ENCODE measurements around the gene AICDA.
"Not testable (repeated sequence)": the region's sequence is repeated elsewhere in the genome, so short reads cannot be mapped to it uniquely, and the experiment has no call there.

AICDA gene

DNA sequence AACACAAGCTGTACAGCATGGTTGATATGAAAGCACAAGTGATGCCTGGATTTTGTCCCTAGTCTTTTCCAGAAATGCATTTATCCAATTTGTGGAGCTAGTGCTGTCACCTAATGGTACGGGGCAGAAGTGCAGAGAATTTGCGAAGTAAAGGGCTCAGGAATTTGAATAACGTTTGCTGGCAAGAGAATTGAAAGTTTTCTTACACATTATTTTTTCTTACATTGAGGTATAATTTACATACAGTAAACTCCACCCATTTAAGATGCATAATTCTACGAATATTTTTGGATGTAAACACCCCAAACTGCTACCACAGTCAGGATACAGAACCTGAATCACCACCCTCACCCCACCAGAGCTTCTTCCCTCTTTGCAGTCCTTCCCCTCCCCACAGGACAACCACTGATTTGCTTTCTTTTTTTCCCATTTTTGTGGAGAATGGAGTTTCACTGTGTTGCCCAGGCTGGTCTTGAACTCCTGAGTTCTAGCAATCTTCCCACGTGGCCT is 3.5 kb downstream of the AICDA start:
- DNase-seq (ENCODE audit: low spot score), result peak; percentile 57

- no peak for DNase-seq (ENCODE audit: low spot score)
Measured at GRCh38 chr12:8606890-8607289, 5.8 kb downstream of the AICDA start.

GRCh38 chr12:8605057-8605456 is 7.6 kb downstream of the AICDA start:
- DNase-seq (ENCODE audit: low spot score), result no peak

- DNase-seq (ENCODE audit: low spot score), result peak; percentile 57
Measured at GRCh38 chr12:8603856-8604255, 8.8 kb downstream of the AICDA start.

DNA sequence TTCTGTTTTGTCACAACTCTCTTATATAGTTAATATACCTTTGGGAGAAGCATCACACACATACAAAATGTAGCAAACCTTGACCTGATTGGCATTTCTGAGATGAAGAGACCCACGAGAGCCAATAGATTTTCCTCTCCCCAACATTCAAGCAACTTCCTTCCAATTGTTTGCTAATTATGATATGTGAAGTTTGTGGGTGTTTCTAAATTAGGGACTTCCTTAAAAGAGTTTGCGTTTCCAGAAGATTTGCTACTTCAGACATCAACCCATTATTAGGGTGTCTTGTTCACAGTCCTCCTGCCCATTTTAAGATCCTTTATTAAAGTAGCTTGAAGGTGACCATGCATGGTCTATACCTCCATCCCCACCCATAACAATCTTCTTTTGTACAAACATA is 9.4 kb downstream of the AICDA start:
- DNase-seq (ENCODE audit: low spot score), result no peak

DNA sequence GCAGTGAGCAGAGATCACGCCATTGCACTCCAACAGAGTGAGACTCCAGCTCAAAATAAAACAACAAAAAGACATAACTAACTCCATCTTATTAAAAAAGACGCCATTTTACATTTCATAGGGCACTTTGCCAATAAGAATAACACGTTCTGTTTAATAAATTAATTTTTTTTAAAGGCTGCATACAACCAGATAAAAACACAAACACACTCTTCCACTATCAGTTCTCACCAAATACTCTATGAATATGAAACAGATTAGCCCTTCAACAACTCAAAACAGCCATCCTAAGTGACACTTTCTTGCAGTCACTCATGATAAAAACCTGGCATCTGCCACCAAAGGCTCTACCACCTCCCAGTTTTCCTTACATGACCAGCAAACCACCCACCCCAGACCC is 16.1 kb downstream of the AICDA start:
- DNase-seq (ENCODE audit: low spot score), result no peak

DNA sequence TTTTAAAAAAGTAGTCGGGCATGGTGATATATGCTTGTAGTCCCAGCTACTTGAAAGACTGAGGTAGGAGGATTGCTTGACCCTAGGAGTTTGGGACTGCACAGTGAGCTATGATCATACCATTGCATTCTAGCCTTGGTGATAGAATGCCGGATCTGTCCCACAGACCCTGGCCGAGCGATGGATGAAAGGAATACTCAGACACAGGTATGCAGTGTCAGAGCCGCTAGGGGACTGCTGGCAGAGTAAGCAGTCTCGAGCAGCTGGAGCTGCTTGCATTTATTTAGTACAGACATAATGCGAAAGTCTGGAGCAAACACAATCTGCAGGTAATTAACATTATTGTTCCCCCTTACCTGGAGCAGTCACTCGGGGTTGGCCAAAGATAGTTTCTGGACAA is 18.6 kb downstream of the AICDA start:
- no peak for DNase-seq (ENCODE audit: low spot score)

GRCh38 chr12:8593246-8593645 is 19.4 kb downstream of the AICDA start:
- DNase-seq (ENCODE audit: low spot score), result no peak

DNA sequence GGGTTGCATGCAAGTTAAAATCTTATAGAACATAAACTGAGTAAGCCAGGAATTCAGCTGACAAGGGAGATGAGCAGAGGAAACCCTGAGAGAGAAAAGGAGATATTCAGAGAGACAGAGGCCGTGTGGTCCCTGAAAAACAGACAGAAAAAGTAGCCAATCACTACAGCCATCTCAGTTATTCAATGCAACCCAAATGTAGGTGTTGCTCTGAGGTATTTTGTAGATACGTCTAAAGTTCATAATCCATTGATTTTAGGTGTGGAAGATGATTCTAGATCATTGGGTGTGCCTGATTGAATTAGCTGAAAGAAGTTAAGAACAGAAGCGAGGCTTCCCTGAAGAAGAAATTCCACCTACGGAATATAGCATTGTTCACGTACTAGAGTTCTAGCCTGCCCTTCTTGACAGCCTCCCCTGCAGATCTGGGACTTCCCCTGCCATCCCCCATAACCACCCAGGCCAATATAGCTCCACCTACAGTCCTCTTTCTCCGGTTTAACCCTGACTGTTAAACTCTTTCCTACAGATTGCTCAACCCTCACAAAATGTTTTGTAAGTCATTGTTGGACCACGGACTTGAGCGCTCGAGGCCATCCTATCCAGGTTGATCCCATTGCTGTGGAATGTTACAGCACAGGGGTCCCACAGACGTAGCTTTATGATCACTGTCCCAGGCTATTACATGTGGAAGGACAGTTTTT is 21.7 kb downstream of the AICDA start:
- DNase-seq (ENCODE audit: low spot score), result no peak

DNA sequence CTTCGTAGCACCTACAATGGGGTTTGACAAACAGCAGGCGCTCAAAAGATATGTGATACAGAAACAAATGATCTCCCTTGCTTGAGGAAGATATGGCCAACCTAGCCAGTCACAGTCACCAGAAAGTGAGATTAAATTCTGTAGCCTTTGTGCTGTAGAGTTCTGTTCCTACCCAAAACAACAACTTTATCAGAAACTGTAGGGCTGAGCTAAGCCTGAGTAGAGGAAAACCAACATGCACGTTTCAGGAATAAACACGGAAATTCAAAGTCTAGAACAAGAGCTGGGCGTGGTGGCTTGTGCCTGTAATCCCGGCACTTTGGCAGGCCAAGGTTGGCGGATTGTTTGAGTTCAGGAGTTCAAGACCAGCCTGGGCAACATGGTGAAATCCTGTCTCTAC is 23.0 kb downstream of the AICDA start:
- no peak for DNase-seq (ENCODE audit: low spot score)

DNA sequence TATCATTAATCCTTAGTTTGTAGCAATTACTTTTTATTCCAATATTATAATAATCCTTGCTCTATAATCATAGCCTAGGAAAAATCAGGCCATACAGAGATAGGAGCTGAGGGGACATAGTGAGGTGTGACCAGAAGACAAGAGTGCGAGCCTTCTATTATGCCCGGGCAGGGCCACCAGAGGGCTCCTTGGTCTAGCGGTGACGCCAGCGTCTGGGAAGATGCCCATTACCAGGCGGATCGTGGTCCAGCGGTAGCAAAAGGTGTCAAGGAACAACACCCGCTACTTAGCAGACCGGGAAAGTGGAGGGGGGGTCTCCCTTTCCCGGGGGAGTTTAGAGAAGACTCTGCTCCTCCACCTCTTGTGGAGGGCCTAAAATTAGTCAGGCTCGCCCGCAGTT is 28.2 kb downstream of the AICDA start:
- DNase-seq (ENCODE audit: low spot score), result not testable (repeated sequence)

GRCh38 chr12:8584004-8584403 is 28.7 kb downstream of the AICDA start:
- DNase-seq (ENCODE audit: low spot score), result no peak

- DNase-seq (ENCODE audit: low spot score), result no peak
Measured at GRCh38 chr12:8581098-8581784, 31.4 kb downstream of the AICDA start.

- DNase-seq (ENCODE audit: low spot score), result no peak
Measured at GRCh38 chr12:8577879-8578278, 34.8 kb downstream of the AICDA start.

GRCh38 chr12:8572507-8572906 is 40.2 kb downstream of the AICDA start:
- no peak for DNase-seq (ENCODE audit: low spot score)

- DNase-seq (ENCODE audit: low spot score), result no peak
Measured at GRCh38 chr12:8566525-8566924, 46.1 kb downstream of the AICDA start.

DNA sequence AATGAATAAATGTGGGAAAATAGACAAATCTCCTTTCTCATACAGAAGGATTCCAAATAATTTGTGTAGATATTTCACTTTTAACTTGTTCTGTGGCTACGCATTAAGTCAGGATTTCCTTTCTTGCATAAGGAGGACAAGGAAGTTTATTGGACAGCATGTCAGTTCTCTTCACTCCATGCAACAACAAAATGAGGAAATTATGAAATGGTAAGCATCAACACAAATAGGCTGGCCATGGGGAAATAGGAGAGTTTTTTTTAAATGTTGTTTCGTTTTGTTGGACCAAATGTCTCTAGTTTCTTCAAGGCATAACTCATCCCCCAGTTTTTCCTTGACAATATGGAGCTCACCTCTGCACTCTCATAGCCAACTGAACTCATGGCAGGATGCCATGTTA is 46.6 kb downstream of the AICDA start:
- not testable (repeated sequence) for DNase-seq (ENCODE audit: low spot score)

- DNase-seq (ENCODE audit: low spot score), result no peak
Measured at GRCh38 chr12:8564656-8565055, 48.0 kb downstream of the AICDA start.

DNA sequence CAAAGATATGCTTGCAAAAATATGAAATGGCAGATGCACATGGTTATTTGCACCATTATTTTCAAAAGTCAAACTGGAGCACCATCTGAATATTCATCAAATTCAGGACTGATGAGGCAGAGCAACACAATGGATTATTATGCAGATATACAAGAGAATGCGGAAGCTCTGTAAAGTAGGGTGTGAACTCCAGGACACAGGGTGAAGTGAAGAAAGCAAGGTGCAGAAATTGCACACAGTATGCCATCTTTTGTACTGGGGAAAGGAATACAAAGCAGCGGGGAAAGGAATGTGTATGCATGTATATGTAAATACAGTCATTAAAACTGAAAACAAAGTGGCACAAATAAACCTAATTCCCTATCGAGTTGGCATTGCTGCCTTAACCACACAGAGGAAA is 49.3 kb downstream of the AICDA start:
- no peak for DNase-seq (ENCODE audit: low spot score)

DNA sequence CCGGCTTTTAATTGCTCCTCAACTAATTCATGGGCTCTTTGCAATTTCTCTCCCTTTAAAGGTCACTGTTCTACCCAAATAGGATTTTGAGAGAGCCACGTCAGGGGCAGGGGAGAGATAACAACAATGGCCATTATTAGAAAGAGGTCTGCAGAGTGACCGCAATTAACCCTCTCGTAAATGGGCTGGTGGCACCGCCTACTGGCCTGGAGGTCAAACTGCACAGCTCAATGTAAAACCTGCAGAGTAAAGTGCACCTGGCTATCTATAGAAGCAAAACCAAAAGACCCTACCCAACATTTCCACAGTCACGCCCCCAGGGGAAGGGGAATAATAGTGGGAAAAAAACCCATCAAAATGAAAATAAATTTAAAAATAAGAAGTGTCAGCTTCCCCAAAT is 50.3 kb downstream of the AICDA start:
- DNase-seq (ENCODE audit: low spot score), result no peak

GRCh38 chr12:8561011-8561410 is 51.6 kb downstream of the AICDA start:
- no peak for DNase-seq (ENCODE audit: low spot score)

- DNase-seq (ENCODE audit: low spot score), result no peak
Measured at GRCh38 chr12:8559676-8560075, 53.0 kb downstream of the AICDA start.

GRCh38 chr12:8556531-8557097 is 56.0 kb downstream of the AICDA start:
- no peak for DNase-seq (ENCODE audit: low spot score)
